GM03348 (cell line): ENCODE measurements around the gene TANC1.

Source experiments
- DNase-seq: peaks from one replicate; pipeline ENCODE4 v3.0.0; 2012; ENCODE audit warnings: low spot score

Gene TANC1

DNA sequence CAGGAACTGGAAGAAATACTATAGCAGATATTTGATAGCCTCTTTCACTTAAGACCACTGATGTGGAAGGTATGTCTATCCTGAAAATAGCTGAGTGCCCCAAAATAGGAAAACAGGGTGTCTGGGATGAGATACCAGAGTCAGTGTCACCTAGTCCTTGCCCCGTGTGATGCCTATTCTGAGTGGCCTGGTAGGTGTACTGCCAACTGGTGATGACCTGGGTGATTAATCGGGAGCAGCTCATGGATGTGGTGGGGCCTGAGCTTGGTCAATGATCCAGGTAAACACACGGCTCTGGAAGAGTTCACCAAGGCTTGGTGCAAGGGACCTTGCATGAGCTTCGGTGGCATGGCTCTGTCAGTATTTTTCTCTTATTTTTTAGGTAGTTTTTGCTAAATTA lies 95.2 kb downstream of the TANC1 start:
- DNase-seq = no peak

DNA sequence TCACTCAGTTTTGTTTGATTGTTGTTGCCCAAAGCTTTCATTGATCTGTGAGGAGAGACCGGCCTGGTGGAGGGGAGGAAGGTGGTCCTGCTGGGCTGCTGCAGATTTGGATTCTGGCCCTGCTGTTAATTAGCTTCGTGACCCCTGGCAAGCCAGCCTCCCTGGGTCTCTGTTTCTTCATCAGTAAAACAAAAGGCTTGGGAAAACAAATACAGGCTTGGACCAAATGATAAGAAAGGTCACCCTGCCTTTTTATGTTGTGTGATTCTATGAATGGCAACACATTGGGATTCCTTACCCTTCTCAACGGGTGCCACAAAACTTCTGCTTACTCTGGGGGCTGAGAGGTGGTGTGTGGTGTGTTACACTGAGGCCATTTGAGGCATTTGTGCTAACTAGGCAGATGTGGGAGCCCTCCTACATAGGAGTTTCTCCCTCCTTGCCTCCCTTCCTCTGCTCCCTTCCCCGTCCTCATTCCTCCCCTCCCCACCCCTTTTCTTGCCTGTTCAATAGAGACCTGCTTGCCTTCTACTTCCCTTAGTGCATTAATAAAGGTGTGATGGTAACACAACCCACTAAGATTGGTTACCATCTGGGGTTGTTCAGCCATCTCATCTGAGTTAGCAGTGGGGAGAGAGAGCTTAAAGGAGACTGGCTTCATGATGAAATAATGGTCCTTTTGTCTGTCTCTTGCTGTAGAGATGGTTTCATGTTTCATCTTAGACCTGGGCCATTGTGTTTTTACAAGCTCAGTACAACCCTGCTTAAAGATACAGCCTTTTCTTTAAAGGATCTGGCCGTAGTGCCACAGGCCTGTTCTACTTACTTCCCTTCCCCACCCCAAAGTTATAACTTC lies 96.2 kb downstream of the TANC1 start:
- no peak for DNase-seq

DNA sequence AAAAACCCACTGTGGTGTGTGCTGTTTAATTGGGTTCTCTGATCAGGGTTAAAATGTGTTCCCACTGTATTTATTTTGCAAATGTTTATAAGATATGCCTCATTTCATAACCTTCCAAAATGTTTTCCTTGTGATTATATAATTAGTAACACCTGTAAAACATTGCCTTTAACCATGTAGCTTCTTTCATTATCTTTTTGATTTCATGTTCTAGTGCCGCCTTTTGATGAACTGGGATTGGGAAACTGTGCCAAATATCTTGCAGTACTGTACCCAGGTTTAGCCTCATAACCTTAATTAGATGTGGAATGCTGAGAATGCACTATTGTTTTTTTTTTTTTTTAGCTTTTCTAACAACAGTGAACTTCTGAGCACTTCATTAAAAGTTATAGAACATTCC lies 96.9 kb downstream of the TANC1 start:
- peak; percentile 52 for DNase-seq

DNA sequence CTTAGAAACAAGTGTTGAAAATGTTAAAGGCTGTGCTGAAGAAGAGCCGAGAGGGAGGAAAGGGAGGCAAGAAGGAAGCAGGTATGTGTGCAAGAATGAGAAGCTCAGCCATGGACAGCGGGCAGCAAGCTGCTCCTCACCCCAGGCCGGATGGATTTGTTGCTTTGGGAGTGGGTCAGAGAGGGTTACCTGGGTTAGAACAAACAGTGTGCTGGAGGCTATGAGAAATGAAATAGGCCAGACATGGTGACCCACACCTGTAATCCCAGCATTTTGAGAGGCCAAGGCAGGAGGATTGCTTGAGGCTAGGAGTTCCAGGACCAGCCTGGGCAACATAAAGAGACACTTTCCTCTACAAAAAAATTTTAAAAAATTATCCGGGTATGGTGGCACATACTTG lies 97.5 kb downstream of the TANC1 start:
- DNase-seq = no peak

DNA sequence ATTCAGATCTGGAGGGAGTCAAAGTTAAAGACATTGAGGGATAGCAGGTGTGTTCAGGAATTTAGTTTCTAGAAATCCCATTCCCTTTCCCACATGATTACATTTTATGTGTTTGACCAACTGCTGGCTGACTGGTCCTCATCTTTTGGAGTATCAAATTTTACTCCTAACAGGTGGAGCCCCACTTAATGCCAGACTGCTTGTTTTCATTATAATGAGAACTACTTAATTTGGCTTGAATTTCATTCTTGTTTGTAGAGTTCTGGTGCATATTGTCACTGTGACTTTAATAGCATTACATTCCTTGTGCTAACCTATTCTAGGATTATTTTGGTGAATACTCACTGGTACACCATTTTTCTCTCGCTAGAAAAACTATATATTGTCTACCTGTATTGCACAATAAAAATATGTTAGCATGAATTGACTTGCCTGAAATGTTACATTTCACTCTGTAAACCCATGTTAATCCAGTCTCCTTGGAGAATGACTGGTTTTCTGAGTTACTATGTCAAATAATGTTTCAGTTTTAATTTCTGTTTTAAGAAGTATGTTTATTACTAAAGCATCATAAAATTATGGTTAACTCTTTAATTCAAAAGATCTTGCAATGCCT lies 98.2 kb downstream of the TANC1 start:
- DNase-seq = no peak

DNA sequence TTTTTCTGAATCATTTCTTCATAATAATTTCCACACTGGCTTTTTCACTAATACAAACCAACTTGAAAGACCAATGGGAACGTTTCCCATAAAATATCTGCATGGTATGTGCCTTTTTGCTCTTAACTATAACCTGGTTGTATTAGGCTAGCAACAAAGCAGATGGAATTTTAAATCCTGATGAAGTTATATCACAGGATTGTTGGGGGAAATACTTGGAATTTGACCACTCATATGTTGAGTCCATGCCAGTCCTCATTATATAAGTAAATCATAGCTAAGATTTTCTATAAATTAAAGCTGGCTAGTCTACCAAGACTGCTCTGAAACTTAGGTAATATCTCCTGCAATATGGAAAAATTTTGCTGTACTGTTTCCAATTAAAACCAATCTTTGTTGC lies 99.5 kb downstream of the TANC1 start:
- DNase-seq = no peak

DNA sequence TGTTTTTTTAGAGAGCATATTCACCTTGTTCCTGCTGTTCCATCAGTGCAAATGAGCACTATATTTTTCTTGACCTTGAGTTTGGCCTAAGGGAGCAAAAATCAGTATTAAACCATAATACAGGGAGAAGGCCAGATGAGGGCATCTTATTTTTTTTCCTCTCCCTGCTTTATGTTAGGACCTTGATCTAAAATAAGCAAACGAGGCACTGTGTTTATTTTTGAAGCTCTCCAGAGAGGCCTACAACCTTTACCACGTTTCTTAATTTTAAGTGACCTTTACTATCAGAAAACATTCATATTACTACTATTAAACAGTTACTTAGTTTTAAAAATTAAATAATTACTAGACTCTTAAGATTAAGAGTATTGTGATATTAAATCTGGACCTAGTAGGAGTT lies 100.8 kb downstream of the TANC1 start:
- no peak for DNase-seq

DNA sequence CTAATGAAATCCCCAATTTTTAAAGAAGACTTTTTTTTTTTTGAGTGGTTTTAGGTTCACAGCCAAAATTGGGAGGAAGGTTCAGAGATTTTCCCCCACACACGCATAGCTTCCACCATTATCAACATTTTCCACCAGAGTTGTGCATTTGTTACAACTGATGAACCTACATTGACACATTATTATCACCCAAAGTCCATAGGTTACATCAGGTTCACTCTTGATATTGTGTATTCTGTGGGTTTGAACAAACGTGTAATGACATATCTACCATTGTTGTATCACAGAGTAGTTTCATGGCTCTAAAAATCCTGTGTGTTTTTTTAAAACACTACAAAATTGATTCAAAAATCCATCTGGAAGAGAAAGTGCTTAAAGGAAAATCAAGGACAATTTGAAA lies 101.8 kb downstream of the TANC1 start:
- DNase-seq = no peak

DNA sequence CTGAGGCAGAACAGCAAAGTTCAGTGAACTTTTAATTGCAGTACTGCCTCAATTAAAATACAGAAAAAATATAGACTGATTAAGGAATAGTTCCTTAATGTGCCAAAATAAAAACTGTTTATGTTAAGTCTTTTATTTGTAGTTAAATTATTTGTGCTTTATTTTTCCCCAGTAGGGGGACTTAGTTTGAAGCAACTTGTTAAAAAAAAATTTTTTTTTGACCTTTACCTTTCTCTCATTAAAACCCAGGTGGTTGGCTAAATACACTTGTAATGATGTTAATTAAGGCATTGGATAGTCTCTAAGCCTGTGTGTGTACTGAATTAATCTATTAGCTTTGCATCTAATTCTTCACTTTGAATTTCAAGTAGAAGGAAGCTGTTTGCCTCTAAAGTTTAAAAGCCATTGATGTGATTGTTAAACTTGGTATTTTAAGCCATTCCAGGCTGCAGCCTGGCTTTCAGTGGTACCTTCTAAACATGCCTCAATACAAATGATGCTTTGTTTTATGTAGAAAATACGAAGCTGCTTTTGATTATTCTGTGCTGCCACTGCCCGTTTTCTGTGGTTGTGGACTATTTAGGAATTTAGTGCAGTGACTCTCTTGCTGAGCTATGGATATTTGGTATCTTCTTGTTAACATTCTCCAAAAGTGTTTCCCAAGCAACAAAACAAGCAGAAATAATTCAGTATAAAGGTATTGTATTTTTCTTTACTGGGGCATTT lies 102.9 kb downstream of the TANC1 start:
- peak; percentile 47 for DNase-seq

DNA sequence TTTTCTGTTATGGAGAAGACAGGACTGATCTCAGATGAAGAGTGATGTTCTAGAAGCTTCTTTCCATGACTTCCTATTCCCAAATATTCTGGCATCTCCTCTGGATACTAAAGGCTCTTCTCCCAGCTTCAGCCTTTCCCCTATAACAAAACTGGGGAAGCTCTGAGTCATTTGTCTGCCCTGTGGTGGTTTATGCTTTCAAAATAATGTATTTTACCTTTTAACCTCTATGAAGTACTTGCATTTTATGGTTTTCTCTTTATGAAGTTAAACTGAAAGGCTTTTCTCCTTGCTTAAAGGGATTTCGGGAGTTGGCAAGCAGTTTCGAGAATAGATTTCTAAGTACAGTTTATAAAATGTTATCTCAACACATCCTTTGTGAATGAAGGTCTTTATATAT lies 104.4 kb downstream of the TANC1 start:
- DNase-seq = peak; percentile 43

DNA sequence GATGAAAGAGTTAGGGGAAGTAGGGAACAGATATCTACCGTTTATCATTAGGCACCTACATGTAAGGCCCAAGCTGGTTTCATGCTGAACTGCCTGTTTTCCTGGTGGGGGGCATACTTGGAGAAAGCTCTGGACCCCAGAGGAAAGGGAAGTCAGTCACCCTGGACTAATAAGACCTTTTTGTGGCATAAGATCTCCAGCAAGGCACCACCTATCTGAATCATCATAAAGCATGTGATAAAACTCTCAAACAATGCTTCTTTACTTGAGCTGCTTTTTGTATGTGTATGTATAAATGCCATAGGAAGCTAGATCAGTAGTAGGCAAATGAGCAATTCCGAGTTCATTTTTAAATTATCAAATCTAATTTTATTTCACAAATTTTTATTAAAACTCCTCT lies 104.8 kb downstream of the TANC1 start:
- DNase-seq = no peak

DNA sequence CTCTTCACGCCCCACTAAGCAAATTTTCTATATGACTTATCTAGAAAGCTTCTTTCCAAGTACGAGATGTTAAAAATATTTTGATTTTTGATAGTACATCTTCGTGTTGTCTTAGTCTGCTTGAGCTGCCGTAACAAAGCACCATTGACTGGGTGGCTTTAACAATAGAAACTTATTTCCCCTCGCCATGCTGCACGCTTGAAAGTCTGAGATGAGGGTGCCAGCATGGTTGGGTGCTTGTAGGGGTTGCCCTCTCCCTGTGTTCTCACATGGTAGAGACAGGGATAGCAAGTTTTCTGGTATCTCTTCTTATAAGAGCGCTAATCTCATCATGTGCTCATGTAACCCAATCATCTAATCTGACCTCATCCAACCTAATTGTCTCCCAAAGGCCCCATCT lies 106.2 kb downstream of the TANC1 start:
- DNase-seq = no peak

DNA sequence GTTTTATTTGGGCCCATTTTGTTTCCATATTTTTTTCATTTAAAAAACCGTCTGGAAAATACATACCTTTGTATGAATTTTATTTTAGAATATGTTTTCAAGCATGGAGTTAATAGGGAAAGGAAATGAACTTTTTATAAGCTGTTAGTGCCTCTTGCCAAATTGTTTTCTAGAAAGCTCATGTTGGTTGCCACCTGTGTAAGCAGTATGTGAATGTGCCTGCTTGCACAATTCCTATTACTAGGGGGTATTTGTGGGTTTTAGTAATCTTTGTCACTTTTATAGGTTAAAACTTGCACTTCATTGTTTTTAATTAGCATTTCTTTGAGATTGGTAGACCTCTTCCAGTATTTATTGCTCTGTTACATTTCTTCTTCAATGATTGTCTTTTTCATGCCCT lies 107.3 kb downstream of the TANC1 start:
- DNase-seq = no peak

DNA sequence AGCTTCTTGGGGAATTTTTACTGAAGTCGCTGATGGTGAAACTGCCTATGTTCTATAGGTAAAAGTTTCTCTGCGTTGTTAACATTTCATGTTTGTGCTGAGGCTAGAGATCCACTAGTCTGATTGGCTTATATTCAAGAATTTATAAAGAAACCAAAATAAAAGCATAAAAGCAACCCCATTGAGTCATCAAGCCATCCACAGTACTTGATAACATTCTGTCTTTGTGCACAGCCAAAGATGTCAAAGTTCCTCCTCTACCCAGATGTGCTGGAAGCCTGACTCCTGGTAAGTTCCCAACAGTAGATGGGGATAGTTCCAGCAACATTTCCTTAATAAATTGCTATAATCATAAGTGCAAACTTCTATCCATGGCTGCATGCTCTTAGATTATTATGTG lies 107.8 kb downstream of the TANC1 start:
- DNase-seq = peak; percentile 52

DNA sequence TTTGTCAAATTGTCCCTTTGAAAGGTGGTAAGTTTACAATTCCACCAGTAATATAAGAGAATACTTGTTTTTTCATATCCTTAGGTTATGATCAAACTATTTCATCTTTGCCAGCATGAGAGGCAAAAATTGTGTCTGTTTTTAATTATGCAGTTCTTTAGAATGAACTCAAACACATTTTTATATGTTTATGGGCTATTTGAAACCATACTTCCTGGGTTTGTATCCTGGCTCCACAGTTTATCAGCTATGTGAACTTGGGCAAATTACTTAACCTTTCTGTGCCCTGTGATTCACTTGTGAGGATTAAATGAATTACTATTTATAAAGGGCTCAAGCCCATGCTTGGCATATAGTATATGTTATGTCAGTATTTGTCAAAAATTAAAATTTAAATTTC lies 109.4 kb downstream of the TANC1 start:
- no peak for DNase-seq

DNA sequence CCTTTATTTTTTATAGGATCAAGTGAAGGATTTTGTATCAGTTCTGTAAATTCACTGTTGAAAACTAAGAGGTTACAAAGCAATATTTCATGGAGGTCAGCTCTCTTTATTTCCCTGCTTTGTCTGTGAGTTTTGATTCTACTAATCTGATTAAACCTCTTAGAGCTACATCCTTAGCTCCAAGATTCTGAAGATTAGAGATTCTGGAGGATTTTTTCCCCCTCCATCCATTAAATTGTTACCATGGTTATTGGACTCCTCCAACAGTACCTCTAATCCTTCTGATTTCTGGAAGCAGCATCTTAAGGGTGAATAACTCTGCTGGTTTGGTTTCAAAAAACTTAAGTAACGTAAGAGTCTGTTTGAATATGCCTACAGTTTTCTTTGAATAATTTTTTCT lies 110.0 kb downstream of the TANC1 start:
- no peak for DNase-seq

DNA sequence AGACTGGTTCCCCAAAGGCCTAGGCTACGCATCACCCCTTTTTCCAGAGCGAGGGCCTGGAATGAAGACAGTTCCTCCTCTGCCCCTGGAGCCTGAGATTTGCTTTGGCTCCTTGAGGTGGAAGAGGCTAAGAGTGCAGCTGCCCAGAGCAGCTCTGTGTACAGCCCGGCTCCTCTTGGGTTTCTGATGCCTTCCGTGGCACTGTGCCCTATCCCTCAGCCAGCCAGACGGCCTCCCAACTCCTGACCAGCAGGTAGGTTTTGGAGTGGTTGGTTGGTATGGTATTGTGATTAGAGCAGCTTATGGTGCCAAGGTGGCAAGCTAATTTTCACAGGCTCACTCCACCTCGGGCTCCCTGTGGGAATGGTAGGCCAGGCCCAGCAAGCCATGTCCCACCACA lies 112.2 kb downstream of the TANC1 start:
- DNase-seq = no peak

DNA sequence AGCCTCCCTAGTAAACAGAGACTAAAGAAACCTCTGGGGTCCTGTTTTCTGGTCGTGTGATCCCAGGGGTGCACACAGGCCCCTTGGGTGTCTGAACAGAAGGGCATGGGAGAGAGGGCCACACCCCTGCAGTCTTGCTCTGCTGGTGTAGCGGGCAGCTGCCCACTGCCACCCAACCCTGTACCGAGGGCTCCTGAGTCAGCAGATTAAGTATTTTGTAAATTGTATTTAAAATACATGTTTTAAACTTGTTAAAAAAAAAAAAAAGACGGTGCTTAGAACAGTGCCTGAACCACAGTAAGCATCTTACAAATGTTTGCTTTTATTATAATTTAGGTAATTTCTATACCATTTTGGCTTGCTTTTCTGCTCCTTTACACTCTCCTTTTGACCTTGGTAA lies 113.7 kb downstream of the TANC1 start:
- no peak for DNase-seq

DNA sequence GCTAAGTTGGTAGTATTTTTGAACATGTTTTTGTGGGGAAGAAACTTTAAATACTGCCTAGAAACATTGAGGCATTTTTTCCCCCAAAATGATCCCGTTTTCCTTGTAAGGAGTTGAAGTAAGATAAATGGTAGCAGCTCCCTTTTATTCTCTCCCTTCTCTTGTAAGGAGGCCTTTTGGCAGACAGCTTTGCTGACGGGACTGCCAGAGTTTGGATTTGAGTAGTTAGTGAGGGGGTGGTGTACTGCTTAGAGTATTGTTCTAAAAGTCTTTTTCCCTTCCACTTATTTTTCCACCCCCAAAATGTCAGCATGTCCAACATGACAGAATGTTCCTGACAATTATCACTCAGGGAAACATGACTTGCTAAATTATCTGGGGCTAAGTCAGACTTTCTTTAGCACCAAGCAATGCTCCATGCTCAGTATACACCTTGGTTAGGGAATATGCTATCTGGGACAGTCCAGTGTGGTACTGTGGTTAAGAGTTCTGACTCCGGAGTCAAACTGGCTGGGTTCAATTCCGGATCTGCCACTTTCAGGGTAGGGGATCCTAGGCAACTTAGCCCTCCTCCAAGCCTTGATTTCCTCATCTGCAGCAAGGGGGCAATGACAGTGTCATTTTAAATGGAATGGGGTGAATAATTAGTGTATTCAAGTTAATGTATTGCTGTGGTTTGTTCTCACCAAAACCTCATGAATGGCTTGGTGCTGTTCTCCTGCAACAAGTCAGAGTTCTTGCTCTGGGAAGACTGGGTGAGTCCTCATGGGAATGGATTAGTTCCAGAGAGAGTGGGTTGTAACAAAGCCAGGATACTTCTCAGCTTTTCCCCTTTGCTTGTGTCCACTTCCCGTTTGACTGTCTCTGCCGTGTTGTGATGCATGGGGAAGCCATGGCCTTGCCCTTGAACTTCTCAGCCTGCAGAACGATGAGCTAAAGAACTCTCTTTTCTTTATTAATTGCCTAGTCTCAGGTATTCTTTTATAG lies 116.2 kb downstream of the TANC1 start:
- DNase-seq = no peak

DNA sequence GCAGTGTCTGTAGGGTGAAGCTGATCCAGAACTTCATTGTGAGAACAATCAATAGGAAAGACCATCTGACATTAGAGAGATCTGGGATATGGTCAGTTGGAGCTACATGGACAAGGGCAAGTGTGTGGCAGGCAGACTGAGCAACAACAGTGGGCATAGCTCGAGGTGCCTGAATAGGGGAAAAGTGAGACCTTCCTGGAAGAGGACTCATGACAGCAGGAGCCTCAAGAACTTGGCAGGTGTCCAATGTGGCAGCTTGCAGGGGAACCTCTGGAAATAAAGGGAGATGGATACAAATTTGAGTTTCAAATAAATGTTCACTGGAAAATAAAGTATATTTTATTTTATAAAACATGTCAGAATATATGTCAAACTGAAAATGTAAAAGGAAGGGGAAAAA lies 117.9 kb downstream of the TANC1 start:
- no peak for DNase-seq

DNA sequence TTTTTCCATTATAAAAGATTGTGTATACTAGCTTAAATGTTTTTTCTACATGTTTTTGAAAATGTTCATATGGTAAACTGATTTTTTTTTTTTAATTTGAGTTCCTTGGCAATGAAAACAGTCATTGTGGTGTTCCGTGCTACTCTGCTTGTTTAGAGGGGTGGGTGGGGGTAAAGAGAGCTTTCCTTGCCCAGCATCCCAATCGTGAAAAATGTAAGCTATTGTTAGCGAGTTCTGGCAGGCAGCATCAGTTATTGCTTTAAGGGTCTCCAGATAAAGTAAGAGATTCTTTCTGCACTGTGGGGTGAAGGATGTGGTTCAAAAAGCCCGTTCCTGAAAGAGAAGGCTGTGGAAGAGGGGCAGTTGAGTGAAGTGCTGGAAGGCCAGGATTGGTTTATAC lies 118.4 kb downstream of the TANC1 start:
- no peak for DNase-seq

DNA sequence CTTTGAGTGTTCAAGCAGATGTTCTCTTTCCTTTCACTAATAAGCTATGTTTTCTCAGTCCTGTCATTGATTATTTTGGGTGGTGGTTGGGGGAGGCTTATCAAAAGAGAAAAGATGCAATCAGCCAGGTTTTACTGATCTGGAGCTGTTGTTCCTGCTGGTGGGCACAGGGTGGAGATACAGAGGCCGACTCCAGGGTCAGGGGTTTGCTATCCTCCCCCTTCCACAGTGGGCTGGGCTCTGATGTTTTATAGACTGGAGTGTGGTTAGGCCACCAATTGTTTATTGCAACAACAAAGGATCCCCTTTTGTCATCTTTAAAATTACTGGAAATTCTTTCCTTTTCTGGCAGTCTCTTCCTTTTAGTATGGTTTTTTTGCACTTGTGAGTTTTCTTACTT lies 120.5 kb downstream of the TANC1 start:
- DNase-seq = no peak
